DND-41 (cell line): ENCODE measurements around the gene TNFRSF14.
A peak's percentile ranks its signal among the peaks of the same experiment; 100 is the strongest.

Experiments
- ATAC-seq: fragments of 200-7000 bp; cut with Tn5 transposase; 3 replicates; pipeline ENCODE4 v1.9.1; 2021; ENCODE audit warnings: low read depth; ENCODE audit not compliant: insufficient read depth
- DNase-seq: peaks from one replicate; pipeline ENCODE4 v3.0.0-alpha.2; 2020
- H2AFZ ChIP-seq: 2 replicates; pipeline ENCODE4 v1.6.0; 2012; ENCODE audit warnings: low read depth, low read length
- H3K27ac ChIP-seq: 2 replicates; pipeline ENCODE4 v1.5.1; 2012; ENCODE audit warnings: low read length, inconsistent platforms
- H3K27me3 ChIP-seq: fragments of 200-600 bp; sonication (generic); 2 replicates; pipeline ENCODE4 v1.6.0; 2012; ENCODE audit warnings: low read length, mild to moderate bottlenecking, inconsistent platforms; ENCODE audit not compliant: insufficient read depth, poor library complexity
- H3K36me3 ChIP-seq: 2 replicates; pipeline ENCODE4 v1.5.1; 2012; ENCODE audit warnings: low read length, inconsistent platforms; ENCODE audit not compliant: insufficient read depth
- H3K4me1 ChIP-seq: 2 replicates; pipeline ENCODE4 v1.5.1; 2012; ENCODE audit warnings: mild to moderate bottlenecking, low read length; ENCODE audit not compliant: insufficient read depth
- H3K4me2 ChIP-seq: 2 replicates; pipeline ENCODE4 v1.6.0; 2012; ENCODE audit warnings: mild to moderate bottlenecking, moderate library complexity, low read length, inconsistent platforms; ENCODE audit not compliant: insufficient read depth
- H3K4me3 ChIP-seq, 2 experiments: fragments of 200-600 bp in 1 of 2; shearing (Covaris generic) in 1 of 2; 2 replicates each; pipeline ENCODE4 v1.5.1; 2012 to 2016; ENCODE audit warnings: inconsistent platforms in 2 of 2, low read length in 2 of 2, mild to moderate bottlenecking in 2 of 2, low read depth in 1 of 2, moderate library complexity in 1 of 2
- H3K79me2 ChIP-seq: 2 replicates; pipeline ENCODE4 v1.6.0; 2012; ENCODE audit warnings: low read length, inconsistent platforms; ENCODE audit not compliant: insufficient read depth
- H3K9ac ChIP-seq: 2 replicates; pipeline ENCODE4 v1.6.0; 2012; ENCODE audit warnings: low read depth, mild to moderate bottlenecking, inconsistent platforms, low read length, moderate library complexity
- H3K9me3 ChIP-seq: 2 replicates; pipeline ENCODE4 v1.5.1; 2012; ENCODE audit warnings: low read length, moderate library complexity, mild to moderate bottlenecking, inconsistent platforms; ENCODE audit not compliant: insufficient read depth, severe bottlenecking
- H4K20me1 ChIP-seq: 2 replicates; pipeline ENCODE4 v1.6.0; 2012; ENCODE audit warnings: low read length; ENCODE audit not compliant: insufficient read depth
- EZH2 ChIP-seq: IDR thresholded peaks from 3 replicates; pipeline ENCODE4 v1.6.1; 2012; ENCODE audit warnings: borderline replicate concordance, low read depth, mild to moderate bottlenecking, moderate library complexity, low read length, inconsistent platforms; ENCODE audit not compliant: severe bottlenecking
- TF ChIP-seq, protein P1 (sequence below): IDR thresholded peaks from 2 replicates; pipeline ENCODE4 v1.5.1; 2012; ENCODE audit warnings: borderline replicate concordance, low read length, moderate library complexity, mild to moderate bottlenecking; ENCODE audit not compliant: poor library complexity, severe bottlenecking; ENCODE audit errors: extremely low read depth

The TNFRSF14 gene

GRCh38 chr1:2556277-2556677 lies at the start of gene TNFRSF14:
TNFRSF14 (plus strand) TSS chr1:2556371; CDS start chr1:2556665, 294 bp downstream.
- Histone ChIP-seq H3K4me1 (peaks cover 31% of the 10 kb centered on the region), H3K4me3 (peak within 1 kb of the TSS; percentile 21 to 59; a peak in 3 of 4 replicates), H2AFZ (peak within 1 kb of the TSS; percentile 73), H3K27me3 (no peaks in the 10 kb centered on the region), H3K9ac (peak within 1 kb of the TSS; percentile 77), H3K79me2 (no peaks in the 10 kb centered on the region), H3K4me2 (peak within 1 kb of the TSS; percentile 76), H3K36me3 (no peaks in the 10 kb centered on the region), H3K9me3 (no peaks in the 10 kb centered on the region), H3K27ac (peak within 1 kb of the TSS; percentile 90), H4K20me1 (no peaks in the 10 kb centered on the region)
- peak; percentile 88 for DNase-seq
- no peak for TF ChIP-seq EZH2
- TF ChIP-seq, protein P1, sequence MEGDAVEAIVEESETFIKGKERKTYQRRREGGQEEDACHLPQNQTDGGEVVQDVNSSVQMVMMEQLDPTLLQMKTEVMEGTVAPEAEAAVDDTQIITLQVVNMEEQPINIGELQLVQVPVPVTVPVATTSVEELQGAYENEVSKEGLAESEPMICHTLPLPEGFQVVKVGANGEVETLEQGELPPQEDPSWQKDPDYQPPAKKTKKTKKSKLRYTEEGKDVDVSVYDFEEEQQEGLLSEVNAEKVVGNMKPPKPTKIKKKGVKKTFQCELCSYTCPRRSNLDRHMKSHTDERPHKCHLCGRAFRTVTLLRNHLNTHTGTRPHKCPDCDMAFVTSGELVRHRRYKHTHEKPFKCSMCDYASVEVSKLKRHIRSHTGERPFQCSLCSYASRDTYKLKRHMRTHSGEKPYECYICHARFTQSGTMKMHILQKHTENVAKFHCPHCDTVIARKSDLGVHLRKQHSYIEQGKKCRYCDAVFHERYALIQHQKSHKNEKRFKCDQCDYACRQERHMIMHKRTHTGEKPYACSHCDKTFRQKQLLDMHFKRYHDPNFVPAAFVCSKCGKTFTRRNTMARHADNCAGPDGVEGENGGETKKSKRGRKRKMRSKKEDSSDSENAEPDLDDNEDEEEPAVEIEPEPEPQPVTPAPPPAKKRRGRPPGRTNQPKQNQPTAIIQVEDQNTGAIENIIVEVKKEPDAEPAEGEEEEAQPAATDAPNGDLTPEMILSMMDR: peak; percentile 59
- peak; percentile 84 for ATAC-seq

- H4K20me1 ChIP-seq: peaks cover 51% of the 10 kb centered on the region
- H3K27me3 ChIP-seq: no peaks in the 10 kb centered on the region
- no peak overlapping the region for H2AFZ ChIP-seq
- H3K9ac ChIP-seq: no peak overlapping the region
- no peak overlapping the region for H3K27ac ChIP-seq
- no peak for TF ChIP-seq EZH2
- TF ChIP-seq, protein P1: no peak
- no peak overlapping the region for H3K4me2 ChIP-seq
- no peak for ATAC-seq
- H3K9me3 ChIP-seq: no peaks in the 10 kb centered on the region
- no peaks in the 10 kb centered on the region for H3K4me1 ChIP-seq
- peaks cover 49% of the 10 kb centered on the region for H3K36me3 ChIP-seq
- DNase-seq: no peak
- no peak overlapping the region for H3K4me3 ChIP-seq
- no peaks in the 10 kb centered on the region for H3K79me2 ChIP-seq
Observed at GRCh38 chr1:2506901-2507565, 49.1 kb upstream of the TNFRSF14 start.

DNA sequence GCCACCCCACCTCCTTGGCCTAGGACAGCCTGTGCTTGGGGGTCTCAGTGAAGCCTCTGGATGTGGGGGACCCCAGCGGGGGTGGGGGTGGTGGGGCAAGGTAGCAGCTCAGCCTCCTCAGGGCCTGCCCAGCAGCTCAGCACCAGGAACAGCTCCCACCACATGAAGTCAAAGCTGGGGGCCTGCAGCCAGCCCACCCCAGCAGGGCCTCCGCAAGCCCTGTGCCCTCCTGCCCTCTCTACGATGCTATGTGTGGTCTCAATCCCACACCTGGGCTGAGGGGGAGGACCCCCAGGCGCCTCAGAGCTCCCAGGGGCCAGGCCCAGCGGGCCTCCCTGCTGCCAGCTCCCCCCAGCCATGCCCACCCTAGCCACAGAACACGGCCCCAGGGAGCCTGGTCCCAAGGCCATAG lies 48.4 kb upstream of the TNFRSF14 start:
- H3K4me3 ChIP-seq: no peak overlapping the region
- no peaks in the 10 kb centered on the region for H3K79me2 ChIP-seq
- peaks cover 52% of the 10 kb centered on the region for H4K20me1 ChIP-seq
- DNase-seq (no peak), ATAC-seq (0 out of 3 replicates have a peak, but pooled peaks have one; percentile 10)
- H3K27me3 ChIP-seq: no peaks in the 10 kb centered on the region
- H2AFZ ChIP-seq: no peak overlapping the region
- H3K4me2 ChIP-seq: no peak overlapping the region
- TF ChIP-seq, protein P1: no peak
- TF ChIP-seq EZH2: no peak
- H3K4me1 ChIP-seq: no peaks in the 10 kb centered on the region
- H3K9me3 ChIP-seq: no peaks in the 10 kb centered on the region
- peaks cover 57% of the 10 kb centered on the region for H3K36me3 ChIP-seq
- H3K27ac ChIP-seq: no peak overlapping the region
- H3K9ac ChIP-seq: no peak overlapping the region
